Activated CD4-positive, alpha-beta T cell treated with anti-CD3 and anti-CD28 coated beads for 1 hour (primary cell): ENCODE results near the gene PNO1.
"Not testable (repeated sequence)": the region's sequence is repeated elsewhere in the genome, so short reads cannot be mapped to it uniquely, and the experiment has no call there.

Experiments
- DNase-seq: peaks from one replicate; pipeline ENCODE4 v3.0.0-alpha.2; 2020

Gene PNO1

GRCh38 chr2:68158134-68158447 lies 403 bp downstream of the PNO1 start:
- DNase-seq: no peak

GRCh38 chr2:68163641-68164040 lies 6.0 kb downstream of the PNO1 start:
- no peak for DNase-seq

GRCh38 chr2:68167186-68167585 lies 9.5 kb downstream of the PNO1 start:
- no peak for DNase-seq

DNA sequence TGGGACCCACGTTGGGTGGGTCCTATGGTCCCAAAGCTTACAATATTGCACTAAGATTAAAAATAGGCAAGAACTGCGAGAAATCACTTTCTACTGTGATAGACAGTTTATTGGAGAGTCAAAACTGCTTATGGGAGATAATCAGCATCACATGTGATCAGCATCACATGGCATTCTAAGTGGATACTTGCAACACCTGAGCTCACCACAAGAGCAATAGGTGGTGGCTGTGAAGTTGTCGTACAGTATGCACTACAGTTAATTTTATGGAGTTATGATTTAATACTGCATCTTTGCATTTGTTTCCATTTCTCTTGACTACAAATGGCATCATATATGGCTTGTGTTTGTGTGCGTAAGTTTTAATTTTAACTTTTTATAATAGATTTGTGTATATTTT lies 11.6 kb downstream of the PNO1 start:
- no peak for DNase-seq

DNA sequence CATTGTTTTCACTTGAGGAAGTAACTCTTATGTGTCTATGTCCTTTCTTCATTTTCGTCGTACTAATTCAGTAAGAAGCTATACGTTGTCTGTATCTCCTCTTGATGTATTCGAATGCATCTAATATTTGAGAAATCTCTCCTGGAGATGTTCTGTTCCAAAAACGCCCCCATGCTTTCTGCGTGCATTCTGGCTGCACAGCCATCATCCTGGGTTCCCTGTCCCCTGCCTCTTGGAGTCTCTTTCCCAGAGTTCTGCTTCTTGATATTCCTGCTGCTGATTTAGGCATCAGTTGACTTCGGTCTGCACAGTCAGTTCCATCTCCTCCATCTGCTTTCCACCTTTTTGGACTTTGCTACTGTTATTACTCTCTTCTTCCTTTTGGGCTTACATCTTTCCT lies 13.5 kb downstream of the PNO1 start:
- DNase-seq: no peak

GRCh38 chr2:68171684-68172083 lies 14.0 kb downstream of the PNO1 start:
- no peak for DNase-seq

DNA sequence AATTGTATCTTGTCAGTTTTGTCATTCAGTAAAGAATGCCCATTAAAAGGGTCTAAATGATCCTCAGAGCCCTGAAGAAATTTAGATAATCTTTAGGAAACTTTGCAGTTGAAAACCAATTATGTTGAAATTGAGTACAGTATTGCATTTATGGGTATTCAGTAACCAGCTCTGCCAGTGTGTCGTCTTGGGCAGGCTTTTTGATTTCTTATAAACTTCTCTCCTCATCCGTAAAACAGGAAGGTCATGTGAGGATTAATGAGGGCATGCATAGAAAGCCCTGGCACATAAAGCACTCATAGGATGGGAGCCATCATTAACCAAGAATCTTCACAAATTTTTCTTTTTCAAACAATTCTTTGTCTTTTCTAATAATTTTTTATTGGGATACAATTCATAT lies 14.8 kb downstream of the PNO1 start:
- no peak for DNase-seq

DNA sequence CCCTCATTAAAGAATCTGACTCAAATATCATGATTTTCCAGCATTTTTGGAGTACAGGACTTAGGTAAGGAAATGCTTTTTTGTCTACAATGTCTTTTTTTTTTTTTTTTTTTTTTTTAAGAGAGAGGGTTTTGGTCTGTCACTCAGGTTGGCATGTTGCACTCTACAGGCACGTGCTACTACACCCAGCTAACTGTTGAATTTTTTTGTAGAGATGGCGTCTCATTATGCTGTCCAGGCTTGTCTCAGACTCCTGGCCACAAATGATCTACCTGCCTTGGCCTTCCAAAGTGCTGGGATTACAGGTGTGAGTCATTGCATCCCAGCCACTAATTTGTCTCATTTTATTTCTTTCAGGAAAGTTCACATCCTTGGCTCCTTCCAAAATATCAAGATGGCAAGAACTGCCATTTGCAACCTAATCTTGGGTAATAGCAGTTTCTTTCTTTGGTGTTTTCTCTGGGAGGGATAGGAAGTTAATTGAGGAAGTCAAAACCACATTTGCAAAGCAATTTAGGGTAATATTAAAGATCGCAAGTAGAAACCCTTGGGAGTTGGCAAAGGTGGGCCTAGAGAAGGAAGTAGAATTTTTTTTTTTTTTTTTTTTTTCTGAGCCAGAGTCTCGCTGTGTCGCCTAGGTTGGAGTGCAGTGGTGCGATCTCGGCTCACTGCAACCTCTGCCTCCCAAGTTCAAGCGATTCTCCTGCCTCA lies 15.5 kb downstream of the PNO1 start:
- no peak for DNase-seq

DNA sequence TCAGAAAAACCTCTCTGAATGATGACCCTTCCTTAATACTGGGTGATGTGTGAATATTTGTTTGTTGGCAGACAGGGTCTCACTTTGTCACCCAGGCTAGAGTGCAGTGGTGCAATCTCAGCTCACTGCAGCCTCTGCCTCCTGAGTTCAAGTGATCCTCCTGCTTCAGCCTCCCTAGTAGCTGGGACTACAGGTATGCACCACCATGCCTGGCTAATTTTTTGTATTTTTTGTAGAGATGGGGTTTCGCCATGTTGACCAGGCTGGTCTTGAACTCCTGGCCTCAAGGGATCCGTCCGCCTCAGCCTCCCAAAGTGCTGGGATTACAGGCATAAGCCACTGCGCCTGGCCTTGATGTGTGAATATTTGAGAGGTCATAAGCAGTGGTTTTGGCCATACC lies 17.5 kb downstream of the PNO1 start:
- DNase-seq: not testable (repeated sequence)

- DNase-seq: no peak
Observed at GRCh38 chr2:68176657-68177056, 19.0 kb downstream of the PNO1 start.

DNA sequence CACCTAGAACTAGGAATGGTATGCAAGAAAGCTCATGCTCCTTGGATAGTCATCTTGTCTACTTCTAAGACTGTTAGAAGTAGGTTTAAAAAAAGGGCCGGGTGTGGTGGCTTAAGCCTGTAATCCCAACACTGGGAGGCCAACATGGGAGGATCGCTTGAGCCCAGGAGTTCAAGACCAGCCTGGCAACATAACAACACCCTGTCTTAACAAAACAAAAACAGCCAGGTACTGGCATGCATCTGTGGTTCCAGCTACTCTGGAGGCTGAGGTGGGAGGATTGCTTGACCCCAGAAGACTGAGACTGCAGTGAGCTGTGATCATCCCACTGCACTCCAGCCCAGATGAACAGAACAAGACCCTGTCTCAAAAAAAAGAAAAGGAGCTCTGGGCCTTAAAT lies 19.9 kb downstream of the PNO1 start:
- DNase-seq: no peak

DNA sequence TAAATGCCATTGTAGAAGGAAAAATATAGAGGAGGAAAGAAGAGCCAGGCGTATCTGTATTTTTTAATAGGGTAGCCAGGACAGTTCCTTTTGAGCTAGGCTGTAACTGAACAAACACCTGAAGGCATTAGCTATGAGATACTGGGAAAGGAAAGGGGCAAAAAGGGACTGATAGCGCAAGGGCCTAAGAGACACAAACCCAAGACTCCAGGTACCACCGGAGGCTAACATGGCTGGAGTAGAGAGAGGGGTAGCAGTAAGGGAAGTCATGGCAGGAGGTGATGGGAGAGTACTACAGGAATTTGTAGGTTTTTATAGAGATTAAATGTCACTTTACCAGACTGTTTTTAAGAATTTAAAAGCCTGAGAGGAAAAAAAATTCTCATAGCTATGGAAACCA lies 20.7 kb downstream of the PNO1 start:
- DNase-seq: no peak

DNA sequence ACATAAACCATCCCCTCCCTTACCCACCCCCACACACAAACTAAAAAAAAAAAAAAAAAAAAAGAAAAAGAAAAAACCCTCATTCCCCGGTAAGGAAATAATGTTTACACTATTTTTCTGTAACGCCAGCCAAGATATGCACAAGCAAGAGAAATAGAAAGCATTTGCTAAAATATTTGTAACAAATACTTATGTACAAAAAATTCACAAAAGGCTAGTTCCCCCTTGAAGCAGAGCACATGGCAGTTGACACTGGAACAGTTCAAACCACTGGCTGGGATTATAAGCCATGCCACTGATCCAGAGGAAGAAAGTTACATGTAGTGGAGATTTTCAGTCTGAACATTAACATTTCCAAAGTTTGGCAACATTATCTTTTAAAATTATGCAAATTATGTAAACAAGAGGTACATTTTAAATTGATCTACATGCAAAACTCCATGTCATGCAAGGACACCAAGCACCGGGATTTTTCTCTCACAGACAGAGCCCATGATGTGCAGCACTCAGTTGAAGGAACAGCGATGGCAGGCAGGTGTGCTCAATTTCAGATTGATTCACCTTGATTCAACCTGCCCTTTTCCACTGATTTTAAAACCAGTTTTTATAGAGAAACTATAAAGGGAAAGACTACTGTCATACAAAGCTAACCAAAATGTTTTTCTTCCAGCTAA lies 21.4 kb downstream of the PNO1 start:
- no peak for DNase-seq

- no peak for DNase-seq
Observed at GRCh38 chr2:68182902-68183301, 25.2 kb downstream of the PNO1 start.

DNA sequence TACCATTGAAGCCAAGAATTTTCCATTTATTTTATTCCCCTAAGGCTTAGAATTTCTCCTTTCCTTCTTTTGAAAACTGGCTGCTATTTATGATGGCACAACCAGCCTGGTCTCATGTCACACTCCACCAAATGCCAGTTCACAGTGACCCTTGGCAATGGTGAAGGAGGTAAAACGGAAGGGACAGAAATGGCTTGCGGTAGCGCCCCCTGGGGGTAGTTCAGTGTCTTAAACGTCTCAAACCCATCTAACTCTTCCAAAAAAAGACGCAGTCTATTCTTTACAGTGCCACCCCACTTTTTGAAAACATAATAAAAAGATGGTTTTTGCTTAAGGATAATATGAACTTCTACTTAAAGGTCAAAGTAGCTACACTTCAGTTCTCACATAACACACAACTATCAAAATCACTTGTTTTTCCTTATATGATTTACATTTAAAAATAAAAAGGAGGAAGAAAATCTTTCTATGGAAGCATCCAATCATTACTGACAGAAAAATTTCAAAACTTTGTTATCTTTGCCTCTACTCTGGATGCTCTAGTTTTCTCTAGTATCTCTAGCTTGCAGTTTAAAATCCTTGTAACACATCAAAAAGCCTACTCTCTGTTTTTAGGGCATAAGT lies 28.0 kb downstream of the PNO1 start:
- no peak for DNase-seq

DNA sequence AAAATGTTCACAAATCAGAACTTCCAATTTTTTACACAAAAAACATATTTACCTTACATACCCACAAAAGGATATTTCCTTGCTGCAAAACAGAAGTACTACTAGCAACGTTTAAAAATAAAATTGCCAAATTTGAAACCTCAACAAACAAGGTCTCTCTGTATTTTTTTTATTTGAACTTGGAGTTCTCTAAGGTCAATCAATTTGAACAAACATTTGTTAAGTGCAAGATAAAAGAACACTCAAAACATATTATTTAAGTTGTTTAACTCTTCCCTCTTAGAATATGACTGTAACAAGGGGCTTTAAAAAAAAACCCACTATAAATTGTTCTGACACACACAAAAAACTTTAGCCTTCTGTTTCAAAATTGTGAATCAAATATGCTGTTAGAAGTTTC lies 29.6 kb downstream of the PNO1 start:
- DNase-seq: no peak

- DNase-seq: no peak
Observed at GRCh38 chr2:68188831-68189230, 31.1 kb downstream of the PNO1 start.

DNA sequence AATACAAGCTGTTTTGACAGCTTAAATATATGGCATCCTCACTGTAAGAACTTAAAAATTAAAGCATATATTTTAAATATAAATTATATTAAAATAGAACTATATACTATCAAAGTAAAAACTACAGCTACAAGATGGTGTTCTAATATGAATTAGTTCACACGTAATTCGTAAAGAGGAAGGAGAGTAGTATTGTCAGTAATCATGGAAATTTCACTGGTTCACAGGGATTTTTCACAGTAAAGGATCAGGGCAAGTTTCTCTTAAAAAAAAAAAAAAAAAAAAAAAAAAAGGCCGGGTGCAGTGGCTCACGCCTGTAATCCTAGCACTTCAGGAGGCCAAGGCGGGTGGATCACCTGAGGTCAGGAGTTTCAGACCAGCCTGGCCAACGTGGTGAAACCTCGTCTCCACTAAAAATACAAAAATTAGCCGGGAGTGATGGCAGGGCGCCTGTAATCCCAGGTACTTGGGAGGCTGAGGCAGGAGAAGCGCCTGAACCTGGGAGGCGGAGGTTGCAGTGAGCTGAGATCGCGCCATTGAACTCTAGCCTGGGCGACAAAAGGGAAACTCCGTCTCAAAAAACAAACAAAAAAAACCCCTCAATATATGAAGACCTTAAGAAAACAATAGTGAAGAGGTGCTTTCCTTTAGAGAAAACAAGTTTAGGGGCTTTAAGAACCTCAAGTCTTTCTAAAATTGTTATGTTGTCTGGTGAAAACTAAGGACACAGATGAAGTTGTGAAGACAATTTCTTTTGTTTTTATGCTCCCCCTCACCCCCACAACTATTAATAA lies 32.5 kb downstream of the PNO1 start:
- no peak for DNase-seq

DNA sequence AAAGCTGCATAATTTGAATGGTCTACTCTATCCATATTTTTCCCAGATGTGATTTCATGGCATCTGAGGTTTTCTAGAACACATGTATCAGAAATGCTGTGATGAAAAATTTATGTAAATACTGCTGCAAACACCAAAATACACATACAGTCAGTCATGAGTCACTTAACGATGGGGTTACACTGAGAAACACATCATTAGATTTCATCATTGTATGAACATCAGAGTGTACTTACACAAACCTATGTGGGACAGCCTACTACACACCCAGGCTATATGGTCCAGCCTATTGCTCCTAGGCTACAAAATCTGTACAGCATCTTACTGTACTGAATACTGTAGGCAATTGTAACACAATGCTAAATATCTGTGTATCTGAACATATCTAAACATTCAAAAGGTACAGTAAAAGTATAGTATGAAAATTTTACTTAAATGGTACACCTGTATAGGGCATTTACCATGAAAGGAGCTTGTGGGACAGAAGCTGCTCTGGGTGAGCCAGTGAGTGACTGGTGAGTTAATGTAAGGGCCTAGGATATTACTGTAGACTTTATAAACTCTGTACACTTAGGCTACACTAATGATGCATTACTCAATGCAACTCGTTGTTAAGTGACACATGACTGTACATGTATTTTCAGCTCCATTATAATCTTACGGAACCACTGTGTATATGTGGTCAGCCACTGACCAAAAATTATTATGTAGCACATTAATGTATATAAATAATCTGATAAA lies 33.5 kb downstream of the PNO1 start:
- no peak for DNase-seq

DNA sequence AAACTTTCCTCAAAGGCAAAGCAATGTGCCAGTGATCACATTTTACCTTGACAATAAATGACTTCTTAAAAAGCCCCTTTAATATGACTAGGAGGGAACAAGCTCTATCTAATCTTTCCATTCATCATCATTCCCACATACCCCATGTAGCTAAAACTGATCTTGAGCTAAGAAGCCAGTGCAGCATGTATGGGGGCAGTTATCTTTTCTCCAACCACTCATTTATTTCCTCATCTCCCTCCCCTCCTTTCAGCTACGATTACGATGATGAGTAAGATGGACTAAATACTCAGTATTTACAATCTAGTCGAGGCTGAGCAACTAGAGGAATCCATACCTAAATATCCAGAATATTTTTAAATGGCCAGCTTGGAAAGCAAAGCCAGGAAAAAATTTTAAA lies 35.5 kb downstream of the PNO1 start:
- no peak for DNase-seq

- DNase-seq: no peak
Observed at GRCh38 chr2:68193787-68194372, 36.2 kb downstream of the PNO1 start.

- DNase-seq: no peak
Observed at GRCh38 chr2:68195096-68195495, 37.4 kb downstream of the PNO1 start.
